OCI-LY7 (cell line): ENCODE data around the gene ELAC2. TPM values are rescaled to one million over a fixed set of nuclear protein-coding genes. Genes with fewer than 3 reads are reported as not detected.

Experiments used
- BruUV-seq: library from RNA; stranded (reverse); fragments of 400-500 nt; replicated peaks from 2 replicates; lab custom pipeline; 2021; lab: Mats Ljungman, UMichigan
- CTCF ChIA-PET: fragments of 300-600 bp; sonication (Branson Sonifier 250); formaldehyde crosslinking; loops from one replicate; lab custom pipeline; 2022; ENCODE audit warnings: antibody characterized with exemption; ENCODE audit not compliant: unreplicated experiment; lab: Charles Lee
- POLR2A ChIA-PET: fragments of 300-600 bp; sonication (Branson Sonifier 250); formaldehyde crosslinking; loops from one replicate; lab custom pipeline; 2022; ENCODE audit warnings: antibody characterized with exemption; lab: Charles Lee
- DNase-seq: peaks from one replicate; pipeline ENCODE4 v3.0.0-alpha.2; 2015; ENCODE audit warnings: low spot score
- H2AFZ ChIP-seq: fragments of 200-600 bp; sonication (generic), shearing (Covaris generic); 2 replicates; pipeline ENCODE4 v1.6.1; 2014; ENCODE audit warnings: mild to moderate bottlenecking, antibody characterized with exemption, low read length, moderate library complexity
- H3K27ac ChIP-seq: fragments of 200-600 bp; sonication (generic); 2 replicates; pipeline ENCODE4 v1.5.1; 2014; ENCODE audit warnings: mixed run types, low read depth, mild to moderate bottlenecking, moderate library complexity, low read length, inconsistent platforms; ENCODE audit not compliant: poor library complexity, severe bottlenecking
- H3K36me3 ChIP-seq: fragments of 200-600 bp; sonication (generic); 2 replicates; pipeline ENCODE4 v1.6.1; 2014; ENCODE audit warnings: mild to moderate bottlenecking, antibody characterized with exemption, low read length, moderate library complexity, mixed read lengths; ENCODE audit not compliant: insufficient read depth
- H3K4me1 ChIP-seq: fragments of 200-600 bp; sonication (generic); 2 replicates; pipeline ENCODE4 v1.5.1; 2014; ENCODE audit warnings: mild to moderate bottlenecking, low read length; ENCODE audit not compliant: insufficient read depth, poor library complexity, severe bottlenecking
- H3K4me2 ChIP-seq: fragments of 200-600 bp; sonication (generic); 2 replicates; pipeline ENCODE4 v1.6.1; 2014; ENCODE audit warnings: mild to moderate bottlenecking, low read length
- H3K4me3 ChIP-seq: fragments of 200-600 bp; sonication (generic); 2 replicates; pipeline ENCODE4 v1.5.1; 2014; ENCODE audit warnings: mild to moderate bottlenecking, low read depth, low read length; ENCODE audit not compliant: poor library complexity, severe bottlenecking
- H3K79me2 ChIP-seq: fragments of 200-600 bp; sonication (generic); 2 replicates; pipeline ENCODE4 v1.6.1; 2016; ENCODE audit warnings: low read depth, mild to moderate bottlenecking, low read length, moderate library complexity, mixed read lengths; ENCODE audit not compliant: insufficient read depth
- H3K9me2 ChIP-seq: fragments of 200-600 bp; sonication (generic); 2 replicates; pipeline ENCODE4 v1.6.1; 2016; ENCODE audit warnings: mild to moderate bottlenecking, low read length, mixed read lengths; ENCODE audit not compliant: insufficient read depth
- H3K9me3 ChIP-seq: fragments of 200-600 bp; sonication (generic); 2 replicates; pipeline ENCODE4 v1.6.1; 2014; ENCODE audit warnings: mild to moderate bottlenecking, mixed run types, low read length, mixed read lengths
- H4K20me1 ChIP-seq: fragments of 200-600 bp; sonication (generic); 2 replicates; pipeline ENCODE4 v1.6.1; 2014; ENCODE audit warnings: mild to moderate bottlenecking, antibody characterized with exemption, low read length, moderate library complexity, mixed read lengths; ENCODE audit not compliant: insufficient read depth
- EZH2phosphoT487 ChIP-seq: fragments of 200-600 bp; sonication (generic); IDR thresholded peaks from 2 replicates; pipeline ENCODE4 v1.6.1; 2018; ENCODE audit warnings: low read depth, borderline replicate concordance, mild to moderate bottlenecking, mixed run types, antibody characterized with exemption, low read length, moderate library complexity, mixed read lengths
- intact Hi-C: fragments of 100-400 bp; cut with micrococcal nuclease; formaldehyde crosslinking; loops from one replicate; pipeline ENCODE4 v1.10.0; 2022; ENCODE audit not compliant: unreplicated experiment
- total RNA-seq, 2 experiments: library from RNA; depleted of rRNA in 1 of 2; stranded (reverse); fragments of >200 nt in 1 of 2; shearing (Covaris generic) in 1 of 2; gene quantifications; 2 replicates each; pipeline ENCODE4 v1.2.3, GENCODE V29; 2014 to 2022
- TF ChIP-seq, protein P1 (sequence below): fragments of 200-600 bp; sonication (generic); conservative IDR thresholded peaks from 2 replicates; pipeline ENCODE4 v1.5.1; 2014; ENCODE audit warnings: mild to moderate bottlenecking, antibody characterized with exemption, low read length, moderate library complexity, mixed read lengths

ELAC2 gene
- total RNA-seq, 2 experiments from 2014 or later, result 90.7 to 127 TPM

GRCh38 chr17:12977008-12977751, 40.6 kb downstream of the ELAC2 start:
- H2AFZ ChIP-seq, result no peak overlapping the region
- H3K27ac ChIP-seq, result no peak overlapping the region
- TF ChIP-seq, protein P1, sequence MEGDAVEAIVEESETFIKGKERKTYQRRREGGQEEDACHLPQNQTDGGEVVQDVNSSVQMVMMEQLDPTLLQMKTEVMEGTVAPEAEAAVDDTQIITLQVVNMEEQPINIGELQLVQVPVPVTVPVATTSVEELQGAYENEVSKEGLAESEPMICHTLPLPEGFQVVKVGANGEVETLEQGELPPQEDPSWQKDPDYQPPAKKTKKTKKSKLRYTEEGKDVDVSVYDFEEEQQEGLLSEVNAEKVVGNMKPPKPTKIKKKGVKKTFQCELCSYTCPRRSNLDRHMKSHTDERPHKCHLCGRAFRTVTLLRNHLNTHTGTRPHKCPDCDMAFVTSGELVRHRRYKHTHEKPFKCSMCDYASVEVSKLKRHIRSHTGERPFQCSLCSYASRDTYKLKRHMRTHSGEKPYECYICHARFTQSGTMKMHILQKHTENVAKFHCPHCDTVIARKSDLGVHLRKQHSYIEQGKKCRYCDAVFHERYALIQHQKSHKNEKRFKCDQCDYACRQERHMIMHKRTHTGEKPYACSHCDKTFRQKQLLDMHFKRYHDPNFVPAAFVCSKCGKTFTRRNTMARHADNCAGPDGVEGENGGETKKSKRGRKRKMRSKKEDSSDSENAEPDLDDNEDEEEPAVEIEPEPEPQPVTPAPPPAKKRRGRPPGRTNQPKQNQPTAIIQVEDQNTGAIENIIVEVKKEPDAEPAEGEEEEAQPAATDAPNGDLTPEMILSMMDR, result no peak
- no peak for TF ChIP-seq EZH2phosphoT487
- no peak overlapping the region for H3K4me3 ChIP-seq
- H4K20me1 ChIP-seq, result no peaks in the 10 kb centered on the region
- no TSS peak for BruUV-seq
- DNase-seq, result no peak
- POLR2A ChIA-PET, result no interaction called here
- no peaks in the 10 kb centered on the region for H3K9me2 ChIP-seq
- no peaks in the 10 kb centered on the region for H3K9me3 ChIP-seq
- no peaks in the 10 kb centered on the region for H3K36me3 ChIP-seq
- CTCF ChIA-PET, result no interaction called here
- intact Hi-C loops, result no loop called here
- H3K4me1 ChIP-seq, result peaks cover 4% of the 10 kb centered on the region
- H3K79me2 ChIP-seq, result no peaks in the 10 kb centered on the region
- no peak overlapping the region for H3K4me2 ChIP-seq

- BruUV-seq, result no TSS peak
- Histone ChIP-seq H3K27ac (no peak overlapping the region), H4K20me1 (no peaks in the 10 kb centered on the region), H3K4me1 (no peaks in the 10 kb centered on the region), H3K36me3 (no peaks in the 10 kb centered on the region), H3K4me3 (no peak overlapping the region), H3K9me2 (no peaks in the 10 kb centered on the region), H2AFZ (no peak overlapping the region), H3K79me2 (no peaks in the 10 kb centered on the region), H3K9me3 (no peaks in the 10 kb centered on the region), H3K4me2 (no peak overlapping the region)
- no peak for DNase-seq
- POLR2A ChIA-PET, result no interaction called here
- intact Hi-C loops, result no loop called here
- CTCF ChIA-PET, result no interaction called here
- TF ChIP-seq, protein P1, result no peak
- TF ChIP-seq EZH2phosphoT487, result no peak
These were observed 43.8 kb downstream of the ELAC2 start for GRCh38 chr17:12974005-12974531.

- H2AFZ ChIP-seq, result no peak overlapping the region
- intact Hi-C loops, result no loop called here
- POLR2A ChIA-PET, result no interaction called here
- CTCF ChIA-PET, result no interaction called here
- no peaks in the 10 kb centered on the region for H3K36me3 ChIP-seq
- no peak overlapping the region for H3K4me2 ChIP-seq
- no peak overlapping the region for H3K4me3 ChIP-seq
- no TSS peak for BruUV-seq
- H3K27ac ChIP-seq, result no peak overlapping the region
- H4K20me1 ChIP-seq, result no peaks in the 10 kb centered on the region
- H3K4me1 ChIP-seq, result no peaks in the 10 kb centered on the region
- H3K9me2 ChIP-seq, result no peaks in the 10 kb centered on the region
- no peak for TF ChIP-seq EZH2phosphoT487
- TF ChIP-seq, protein P1, result no peak
- DNase-seq, result no peak
- no peaks in the 10 kb centered on the region for H3K9me3 ChIP-seq
- H3K79me2 ChIP-seq, result no peaks in the 10 kb centered on the region
These were observed 44.3 kb downstream of the ELAC2 start for GRCh38 chr17:12973496-12974004.
